HS-5 (cell line): ENCODE results near the gene RAB9B.

Experiments
- DNase-seq: peaks from one replicate; pipeline ENCODE4 v3.0.0-alpha.2; 2012; ENCODE audit warnings: low read depth

RAB9B gene

DNA sequence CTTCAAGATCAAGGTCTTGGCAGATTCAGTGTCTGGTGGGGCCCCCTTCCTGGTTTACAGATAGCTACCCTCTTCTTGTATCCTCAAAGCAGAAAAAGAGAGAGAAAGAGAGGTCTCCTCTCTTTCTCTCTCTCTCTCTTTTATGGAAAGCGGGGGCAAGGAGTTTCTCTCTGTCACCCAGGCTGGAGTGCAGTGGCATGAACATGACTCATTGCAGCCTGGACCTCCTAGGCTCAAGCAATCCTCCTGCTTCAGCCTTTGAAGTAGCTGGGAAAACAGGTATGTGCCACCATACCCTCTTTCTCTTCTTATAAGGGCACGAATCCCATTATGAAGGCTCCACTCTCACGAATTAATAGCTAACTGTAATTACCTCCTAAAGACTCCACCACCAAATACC, 20.2 kb downstream of the RAB9B start:
- no peak for DNase-seq

DNA sequence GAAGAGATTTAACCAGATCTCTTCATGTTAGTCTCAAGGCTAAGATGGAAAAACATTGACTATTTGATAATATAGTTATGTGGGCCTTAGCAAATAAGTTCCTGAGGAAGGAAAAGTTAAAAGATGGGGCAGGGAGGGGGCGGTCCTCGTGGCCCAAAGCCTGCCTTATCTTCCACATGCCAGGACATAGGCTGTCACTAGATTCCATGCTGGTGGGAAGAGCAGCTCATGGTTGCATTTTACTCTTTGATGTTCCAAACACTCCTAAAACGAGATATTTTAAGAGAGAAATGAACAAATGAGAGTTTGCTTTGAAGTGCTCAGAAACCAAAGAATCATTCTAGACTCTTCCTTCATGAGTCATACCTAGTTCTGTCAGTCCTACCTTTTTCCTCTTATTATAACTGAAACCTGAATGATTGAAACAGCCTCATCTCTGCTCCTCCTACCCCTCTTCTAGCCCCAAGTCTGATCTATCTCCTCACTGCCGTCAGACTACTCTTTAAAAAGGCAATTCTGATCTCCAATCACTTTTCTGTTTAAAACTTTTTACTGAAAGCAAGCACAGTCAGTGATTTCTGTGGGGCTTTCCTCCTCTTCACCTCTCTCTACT, 25.1 kb downstream of the RAB9B start:
- no peak for DNase-seq

DNA sequence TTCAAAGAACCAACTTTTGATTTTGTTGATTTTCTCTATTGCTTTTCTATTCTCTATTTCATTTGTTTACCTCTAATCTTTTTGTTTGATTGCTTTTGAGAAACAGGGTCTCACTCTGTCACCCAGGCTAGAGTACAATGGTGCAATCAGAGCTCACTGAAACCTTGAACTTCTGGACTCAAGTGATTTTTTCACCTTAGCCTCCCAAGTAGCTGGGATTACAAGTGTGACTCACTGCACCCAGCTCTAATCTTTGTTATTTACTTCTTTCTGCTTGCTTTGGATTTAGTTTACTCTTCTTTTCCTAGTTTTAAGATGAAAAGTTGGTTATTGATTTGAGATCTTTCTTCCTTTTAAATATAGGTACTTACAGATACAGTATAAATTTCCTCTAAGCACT, 26.2 kb downstream of the RAB9B start:
- no peak for DNase-seq

DNA sequence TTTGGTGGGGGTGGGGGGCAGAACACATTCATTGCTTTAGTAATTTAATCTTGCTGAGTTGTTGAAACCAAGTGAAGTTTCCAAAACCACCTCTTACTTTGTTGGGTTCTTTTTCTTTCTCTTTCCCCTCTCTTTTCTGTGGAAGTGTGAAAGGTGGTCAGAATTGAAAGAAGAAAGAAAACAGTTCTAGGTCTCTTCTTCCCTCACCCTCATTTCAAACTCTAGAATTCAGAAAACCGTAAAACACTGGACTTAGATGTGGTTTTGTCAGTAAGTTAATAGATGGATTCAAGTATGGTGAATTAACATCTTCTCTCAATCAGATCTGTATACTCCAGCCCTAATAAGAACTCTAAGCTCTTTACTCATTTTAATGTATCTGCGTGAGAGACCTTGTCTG, 31.7 kb downstream of the RAB9B start:
- no peak for DNase-seq

DNA sequence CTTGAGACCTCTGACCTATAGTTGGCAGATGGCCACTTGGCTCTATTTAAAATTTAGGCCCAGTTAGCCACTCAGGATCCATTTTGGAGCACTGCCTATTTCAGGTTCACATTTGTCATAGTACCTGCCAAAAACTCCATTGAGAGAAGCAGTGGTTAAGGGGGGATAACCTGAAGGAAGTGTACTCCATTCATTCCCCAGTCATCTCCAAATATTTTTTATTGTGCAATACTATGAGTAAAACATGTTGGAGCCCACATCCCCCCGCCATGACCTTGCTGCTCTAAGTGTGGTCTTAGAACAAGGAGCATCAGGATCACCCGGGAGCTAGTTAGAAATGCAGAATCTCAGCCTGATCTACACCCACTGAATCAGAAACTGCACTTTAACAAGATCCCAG, 34.4 kb downstream of the RAB9B start:
- DNase-seq = no peak

GRCh38 chrX:103794119-103794518, 37.9 kb downstream of the RAB9B start:
- no peak for DNase-seq

DNA sequence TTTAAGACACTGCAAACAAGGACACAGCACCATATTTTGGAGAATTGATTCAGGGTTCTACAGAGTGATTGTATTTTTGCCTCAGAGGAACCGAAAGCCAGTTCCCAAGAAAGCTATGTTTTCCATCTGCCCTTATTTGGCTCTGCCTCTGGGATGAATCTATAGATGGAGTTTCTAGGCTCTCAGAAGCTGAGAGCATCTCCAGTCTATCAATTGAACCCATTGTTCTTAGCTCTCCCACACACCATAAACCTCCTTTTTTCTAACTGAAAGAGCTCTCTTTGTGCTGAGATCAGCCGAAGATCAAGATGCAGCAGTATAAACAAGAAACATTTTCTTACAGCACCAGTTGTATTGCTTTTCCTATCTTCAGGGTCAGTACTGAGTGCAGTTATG, 38.5 kb downstream of the RAB9B start:
- DNase-seq = no peak

DNA sequence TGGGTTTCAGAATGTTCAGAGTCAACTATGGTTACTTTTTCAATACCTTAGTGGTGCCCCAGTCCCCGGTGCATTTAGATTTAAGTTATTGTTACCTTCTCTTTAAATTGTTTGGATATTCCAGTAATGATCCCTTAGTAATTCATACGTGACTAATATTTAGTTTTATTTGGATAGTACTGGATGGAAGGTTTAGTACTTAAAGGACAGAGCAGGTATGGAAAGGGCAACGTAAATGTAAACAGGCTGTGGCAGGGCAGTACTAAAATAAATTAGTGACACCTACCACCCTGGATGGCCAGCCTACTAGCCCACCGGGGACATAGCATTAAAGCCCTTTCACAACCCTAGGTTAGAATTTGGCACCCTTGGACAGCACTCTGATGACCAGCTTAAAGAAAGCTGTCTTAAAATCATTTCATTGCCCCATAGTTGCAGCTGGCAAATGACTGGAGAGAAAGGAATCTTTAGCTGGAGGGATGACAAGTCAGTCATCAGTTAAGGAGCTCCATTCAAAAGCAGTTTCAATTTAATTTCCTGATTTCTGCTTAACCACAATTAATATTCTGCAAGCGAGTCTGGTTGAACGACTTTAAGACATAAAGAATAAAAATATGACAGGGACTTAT, 39.0 kb downstream of the RAB9B start:
- peak; percentile 67 for DNase-seq

GRCh38 chrX:103791826-103792485, 40.1 kb downstream of the RAB9B start:
- peak; percentile 31 for DNase-seq

DNA sequence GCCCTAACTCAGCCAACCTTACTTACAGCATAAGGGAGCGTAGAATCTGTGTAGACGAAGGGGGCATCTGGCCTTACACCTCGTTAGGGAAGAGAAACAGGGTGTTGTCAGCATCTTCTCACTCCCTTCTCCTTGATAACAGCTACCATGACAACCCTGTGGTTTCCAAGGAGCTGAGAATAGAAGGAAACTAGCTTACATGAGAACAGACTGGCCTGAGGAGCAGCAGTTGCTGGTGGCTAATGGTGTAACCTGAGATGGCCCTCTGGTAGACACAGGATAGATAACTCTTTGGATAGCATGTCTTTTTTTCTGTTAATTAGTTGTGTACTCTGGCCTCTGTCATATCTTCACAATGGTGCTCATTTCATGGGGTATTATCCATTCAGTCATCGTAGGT, 40.8 kb downstream of the RAB9B start:
- no peak for DNase-seq

DNA sequence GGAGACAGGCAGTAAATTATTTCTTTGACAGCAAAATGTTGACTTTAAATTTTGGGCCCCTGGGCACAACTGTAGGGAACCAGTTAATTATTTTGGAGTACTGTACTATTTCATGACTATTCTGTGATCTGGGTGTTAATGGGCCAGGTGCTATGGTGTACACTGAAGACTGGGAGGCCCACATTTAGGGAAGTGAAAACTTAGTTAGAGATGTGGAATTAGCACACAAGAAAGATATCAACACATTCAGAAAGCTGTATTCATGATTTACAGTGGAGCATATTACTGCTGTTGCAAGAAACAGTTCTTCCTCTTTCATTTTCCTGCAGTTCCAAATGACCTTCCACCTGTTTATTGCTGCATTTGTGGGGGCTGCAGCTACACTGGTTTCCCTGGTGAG, 43.1 kb downstream of the RAB9B start:
- DNase-seq = no peak

- no peak for DNase-seq
Observed at GRCh38 chrX:103783971-103784370, 48.1 kb downstream of the RAB9B start.

DNA sequence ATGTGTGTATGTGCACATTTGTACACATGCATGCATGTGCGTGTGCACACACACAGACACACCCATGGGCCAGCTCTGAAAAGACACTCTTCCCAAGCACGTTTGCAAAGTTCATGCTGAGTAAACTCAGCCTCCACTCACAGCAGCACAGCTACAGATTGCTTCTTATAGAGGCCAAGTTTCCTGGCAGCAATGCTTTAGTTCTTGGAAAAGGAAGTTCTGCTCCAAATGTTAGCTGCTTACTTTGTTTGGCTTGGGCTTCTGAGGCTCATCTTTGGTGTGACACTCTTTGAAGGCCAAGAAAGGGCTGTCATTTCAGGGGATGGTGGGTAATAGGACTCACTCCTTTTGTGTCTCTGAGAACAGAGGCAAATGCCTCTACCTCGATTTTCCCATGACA, 48.9 kb downstream of the RAB9B start:
- DNase-seq = no peak

GRCh38 chrX:103782640-103783039, 49.4 kb downstream of the RAB9B start:
- DNase-seq = no peak

DNA sequence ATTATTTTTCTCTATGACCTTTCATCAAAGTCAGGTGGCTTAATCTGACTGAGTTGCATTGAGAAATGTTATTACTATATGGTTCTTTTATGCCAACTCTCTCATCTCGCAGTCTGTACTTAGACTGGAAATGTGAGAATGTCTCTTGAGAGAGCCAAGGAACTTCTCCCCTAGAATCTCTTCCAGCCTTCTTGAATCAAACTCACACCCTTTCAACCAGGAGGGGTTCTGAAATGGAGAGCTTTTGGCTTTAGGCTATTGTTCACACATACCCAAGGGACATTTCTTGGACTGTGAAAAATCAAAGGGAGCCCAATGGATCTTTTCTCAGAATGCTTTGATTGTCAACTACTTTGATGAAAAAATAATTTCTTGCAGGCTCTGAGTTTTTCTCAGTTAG, 50.4 kb downstream of the RAB9B start:
- no peak for DNase-seq

- no peak for DNase-seq
Observed at GRCh38 chrX:103781062-103781402, 51.0 kb downstream of the RAB9B start.

GRCh38 chrX:103780336-103781061, 51.6 kb downstream of the RAB9B start:
- no peak for DNase-seq

DNA sequence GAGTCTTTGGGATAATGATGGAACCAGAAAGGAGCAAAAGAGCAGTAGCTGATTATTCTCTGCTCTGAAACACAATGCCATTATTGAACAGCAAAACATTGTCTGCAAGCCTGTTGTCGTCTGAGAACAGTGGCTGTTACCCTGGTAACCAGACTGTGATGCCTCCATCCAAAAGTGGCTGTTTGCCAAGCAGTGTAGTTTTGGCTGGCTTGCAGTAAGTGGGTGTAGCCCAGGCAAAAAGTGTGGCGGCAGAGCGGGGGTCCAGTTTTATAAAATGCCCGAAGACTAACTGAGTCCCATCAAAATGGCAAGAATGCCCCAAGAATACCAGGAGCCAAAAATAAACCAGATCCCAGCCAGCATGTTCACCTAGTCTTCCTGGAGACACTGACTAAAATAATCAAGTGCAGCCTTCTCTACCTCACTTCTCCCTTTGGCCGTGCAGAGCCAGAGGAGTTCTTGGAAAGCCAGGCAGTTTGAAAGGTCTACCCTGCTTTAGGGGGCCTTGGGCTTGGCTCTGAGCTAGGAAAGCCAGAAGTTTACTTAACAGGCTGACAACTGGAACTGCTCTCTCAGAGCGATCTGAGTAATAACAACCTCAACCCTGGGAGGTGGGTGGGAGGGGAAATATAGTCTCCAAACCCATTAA, 52.8 kb downstream of the RAB9B start:
- no peak for DNase-seq

DNA sequence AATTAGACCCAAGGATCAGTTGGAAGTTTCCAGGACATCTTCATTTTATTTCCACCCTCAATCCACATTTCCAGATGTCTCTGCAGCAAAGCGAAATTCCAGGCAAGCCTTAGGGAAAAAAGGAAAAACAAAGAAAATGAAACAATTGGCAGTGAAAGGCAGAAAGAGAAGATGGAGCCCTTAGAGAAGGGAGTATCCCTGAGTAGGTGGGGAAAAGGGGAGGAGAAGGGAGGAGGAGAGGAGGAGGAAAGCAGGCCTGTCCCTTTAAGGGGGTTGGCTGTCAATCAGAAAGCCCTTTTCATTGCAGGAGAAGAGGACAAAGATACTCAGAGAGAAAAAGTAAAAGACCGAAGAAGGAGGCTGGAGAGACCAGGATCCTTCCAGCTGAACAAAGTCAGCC, 55.5 kb downstream of the RAB9B start, which contains the start of gene PLP1:
PLP1 (plus strand) TSS at position 295 of the 400 bp plus-strand sequence. CDS start 156 bp downstream, outside the sequence.
- DNase-seq = no peak

GRCh38 chrX:103774070-103774642, 57.9 kb downstream of the RAB9B start:
- no peak for DNase-seq

DNA sequence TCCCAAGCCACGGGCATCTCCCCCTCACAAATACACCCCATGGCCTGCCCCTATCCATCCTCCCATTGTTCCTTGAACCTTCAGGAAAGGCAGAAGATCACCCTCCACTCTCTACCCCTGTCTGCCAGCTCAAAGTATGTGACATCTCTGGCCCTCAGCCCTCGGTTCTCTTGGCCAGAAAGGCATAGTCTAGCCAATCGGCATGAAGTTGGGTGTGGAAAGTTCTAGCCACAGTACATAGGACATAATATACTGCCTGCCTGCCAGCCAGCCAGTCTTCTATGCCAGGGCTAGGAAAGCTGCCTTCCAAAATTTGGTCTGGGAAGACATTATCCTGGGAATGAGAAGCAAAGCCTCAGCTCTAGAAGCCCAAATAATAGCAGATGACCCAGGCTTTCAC, 58.6 kb downstream of the RAB9B start:
- DNase-seq = no peak
